ENCODE measurements around the gene CCNT2.
"Not testable (repeated sequence)": the region's sequence is repeated elsewhere in the genome, so short reads cannot be mapped to it uniquely, and the experiment has no call there.

The CCNT2 gene

DNA sequence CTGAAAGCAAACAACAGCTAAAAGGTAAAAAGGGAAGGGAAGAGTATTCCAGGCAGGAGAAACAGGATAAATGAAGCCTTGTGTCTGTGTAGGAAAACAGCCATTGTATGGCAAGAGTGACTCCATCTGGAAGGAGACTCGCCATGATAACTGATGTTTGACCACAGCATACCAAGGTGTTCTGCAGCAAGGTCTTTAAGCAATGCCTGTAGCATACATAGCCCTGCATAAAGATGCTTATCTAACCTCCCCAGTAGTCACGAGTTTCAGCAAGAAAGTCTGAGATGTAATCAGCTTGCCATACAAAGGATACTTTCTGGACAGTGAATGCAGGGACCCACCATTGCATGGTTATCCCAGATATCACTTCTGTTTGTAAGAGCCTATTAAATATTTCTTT, 11.9 kb upstream of the CCNT2 start:
- H3K4me3 ChIP-seq (ENCODE audit: low read length) = no peak overlapping the region
- no peak for DNase-seq (ENCODE audit: low read depth)

GRCh38 chr2:134907441-134908116, 11.0 kb upstream of the CCNT2 start:
- not testable (repeated sequence) for DNase-seq (ENCODE audit: low read depth); H3K4me3 ChIP-seq (ENCODE audit: low read length)

More for the DNA sequence above, 11.9 kb upstream of the CCNT2 start:
- TF ChIP-seq, protein P1, sequence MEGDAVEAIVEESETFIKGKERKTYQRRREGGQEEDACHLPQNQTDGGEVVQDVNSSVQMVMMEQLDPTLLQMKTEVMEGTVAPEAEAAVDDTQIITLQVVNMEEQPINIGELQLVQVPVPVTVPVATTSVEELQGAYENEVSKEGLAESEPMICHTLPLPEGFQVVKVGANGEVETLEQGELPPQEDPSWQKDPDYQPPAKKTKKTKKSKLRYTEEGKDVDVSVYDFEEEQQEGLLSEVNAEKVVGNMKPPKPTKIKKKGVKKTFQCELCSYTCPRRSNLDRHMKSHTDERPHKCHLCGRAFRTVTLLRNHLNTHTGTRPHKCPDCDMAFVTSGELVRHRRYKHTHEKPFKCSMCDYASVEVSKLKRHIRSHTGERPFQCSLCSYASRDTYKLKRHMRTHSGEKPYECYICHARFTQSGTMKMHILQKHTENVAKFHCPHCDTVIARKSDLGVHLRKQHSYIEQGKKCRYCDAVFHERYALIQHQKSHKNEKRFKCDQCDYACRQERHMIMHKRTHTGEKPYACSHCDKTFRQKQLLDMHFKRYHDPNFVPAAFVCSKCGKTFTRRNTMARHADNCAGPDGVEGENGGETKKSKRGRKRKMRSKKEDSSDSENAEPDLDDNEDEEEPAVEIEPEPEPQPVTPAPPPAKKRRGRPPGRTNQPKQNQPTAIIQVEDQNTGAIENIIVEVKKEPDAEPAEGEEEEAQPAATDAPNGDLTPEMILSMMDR (IDR thresholded peaks at IDR 0.05; ENCODE audit: insufficient read depth, low read depth, low read length, missing control alignments) = no peak

DNA sequence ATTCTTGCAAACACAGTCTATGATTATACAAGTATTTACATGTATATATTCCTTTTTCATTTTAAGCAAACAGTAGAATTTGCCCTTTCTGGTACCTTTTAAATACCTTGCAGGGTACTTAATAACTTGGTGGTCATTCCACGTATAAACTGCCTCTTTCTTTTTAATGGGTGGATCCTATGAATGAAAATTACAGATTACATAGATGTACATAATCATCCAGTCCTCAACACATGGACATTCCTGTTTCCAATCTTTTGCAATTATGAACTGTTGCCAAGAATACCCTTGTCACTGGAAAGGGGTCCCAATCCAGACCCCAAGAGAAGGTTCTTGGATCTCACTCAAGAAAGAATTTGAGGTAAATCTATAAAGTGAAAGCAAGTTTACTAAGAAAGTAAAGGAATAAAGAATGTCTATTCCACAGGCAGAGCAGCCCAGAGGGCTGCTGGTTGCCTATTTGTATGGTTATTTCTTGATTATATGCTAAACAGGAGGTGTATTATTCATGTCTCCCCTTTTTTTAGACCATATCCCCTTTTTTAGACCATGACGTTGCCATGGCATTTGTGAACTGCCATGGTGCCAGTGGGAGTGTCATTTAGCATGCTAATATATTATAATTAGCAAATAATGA, 7.7 kb upstream of the CCNT2 start:
- TF ChIP-seq, protein P1 (IDR thresholded peaks at IDR 0.05; ENCODE audit: insufficient read depth, low read depth, low read length, missing control alignments) = no peak
- no peak overlapping the region for H3K4me3 ChIP-seq (ENCODE audit: low read length)
- DNase-seq (ENCODE audit: low read depth) = no peak

GRCh38 chr2:134911400-134911785, 7.2 kb upstream of the CCNT2 start:
- DNase-seq (ENCODE audit: low read depth) = peak; percentile 47
- TF ChIP-seq, protein P1 (IDR thresholded peaks at IDR 0.05; ENCODE audit: insufficient read depth, low read depth, low read length, missing control alignments) = no peak
- no peak overlapping the region for H3K4me3 ChIP-seq (ENCODE audit: low read length)

- TF ChIP-seq, protein P1 (IDR thresholded peaks at IDR 0.05; ENCODE audit: insufficient read depth, low read depth, low read length, missing control alignments) = no peak
- peak; percentile 61 for DNase-seq (ENCODE audit: low read depth)
These were observed 6.3 kb upstream of the CCNT2 start for GRCh38 chr2:134912361-134912760.

DNA sequence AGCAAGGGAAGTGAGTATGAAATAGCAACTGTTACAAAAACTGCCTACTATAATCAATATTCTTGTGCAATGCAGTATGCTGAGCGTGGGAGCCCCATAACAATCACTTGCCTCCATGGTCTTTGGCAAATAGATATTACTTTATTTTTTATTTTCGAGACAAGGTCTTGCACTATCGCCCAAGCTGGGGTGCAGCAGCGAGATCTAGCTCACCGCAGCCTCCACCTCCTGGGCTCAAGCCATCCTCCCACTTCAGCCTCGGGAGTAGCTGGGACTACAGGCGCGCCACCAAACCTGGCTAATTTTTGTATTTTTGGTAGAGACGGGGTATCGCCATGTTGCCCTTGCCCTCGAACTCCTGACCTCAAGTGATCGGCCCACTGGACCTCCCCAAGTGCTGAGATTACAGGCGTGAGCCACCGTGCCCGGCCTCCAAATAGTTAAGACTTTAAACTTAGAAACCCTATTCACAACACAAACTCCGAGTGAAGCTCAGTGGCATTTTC, 1.2 kb upstream of the CCNT2 start:
- DNase-seq (ENCODE audit: low read depth) = peak; percentile 9
- TF ChIP-seq, protein P1 (IDR thresholded peaks at IDR 0.05; ENCODE audit: insufficient read depth, low read depth, low read length, missing control alignments) = no peak
- H3K4me3 ChIP-seq (ENCODE audit: low read length) = peak overlapping the region; percentile 68

More at GRCh38 chr2:134912361-134912760, 6.3 kb upstream of the CCNT2 start:
- no peak overlapping the region for H3K4me3 ChIP-seq (ENCODE audit: low read length)

DNA sequence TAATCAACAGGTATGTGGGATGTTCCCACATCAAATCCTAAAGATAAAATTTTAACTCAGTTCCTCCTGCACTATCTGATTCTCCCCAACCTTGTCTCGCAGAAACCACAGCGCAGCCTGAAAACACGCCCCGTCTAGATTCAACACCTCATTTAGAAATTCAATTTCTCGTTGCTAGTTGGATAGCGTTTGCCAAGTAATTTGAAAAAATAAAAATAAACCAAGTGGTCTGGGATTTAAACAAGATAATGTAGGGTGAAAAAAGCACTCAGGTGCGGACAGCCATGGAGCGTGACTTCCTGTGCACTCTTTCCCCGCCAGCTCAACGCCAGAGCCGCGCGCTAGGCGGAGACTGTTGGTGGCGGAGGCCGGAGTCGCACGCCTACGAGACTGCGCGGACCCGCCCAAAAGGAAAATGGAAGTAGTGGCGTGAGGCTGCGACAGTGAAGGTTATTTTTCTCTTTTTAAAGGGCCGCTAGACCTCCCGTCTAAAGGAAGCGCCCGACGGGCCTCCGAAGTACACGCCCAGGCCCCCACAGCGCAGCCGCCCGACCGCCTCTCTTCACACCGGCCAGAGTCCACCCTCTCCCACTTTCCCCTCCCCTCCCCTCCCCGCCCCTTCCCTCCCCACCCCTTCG, 615 bp upstream of the CCNT2 start:
- DNase-seq (ENCODE audit: low read depth) = peak; percentile 90
- TF ChIP-seq, protein P1 (IDR thresholded peaks at IDR 0.05; ENCODE audit: insufficient read depth, low read depth, low read length, missing control alignments) = peak; percentile 43
- peak overlapping the region; percentile 68 for H3K4me3 ChIP-seq (ENCODE audit: low read length)

Measured in epithelial cell of esophagus (primary cell).